DMS153 treated with DMSO at 0.1 percent for 48 hours (cell line): ENCODE data around the gene QSER1.
"Not testable (repeated sequence)": the region's sequence is repeated elsewhere in the genome, so short reads cannot be mapped to it uniquely, and the experiment has no call there.

Experiments
- DNase-seq: peaks from one replicate; lab custom pipeline; 2025; ENCODE audit not compliant: unreplicated experiment; lab: John Stamatoyannopoulos, UW

QSER1 gene

GRCh38 chr11:32892355-32893092 is at the start of gene QSER1:
Gene QSER1 (plus strand): TSS chr11:32892811. CDS start chr11:32893126, 315 bp downstream.
- DNase-seq, result no peak

- DNase-seq, result no peak
Measured at GRCh38 chr11:32843544-32843943, 49.1 kb upstream of the QSER1 start.

GRCh38 chr11:32847511-32847910 is 45.1 kb upstream of the QSER1 start:
- no peak for DNase-seq

GRCh38 chr11:32849761-32850160 is 42.9 kb upstream of the QSER1 start:
- no peak for DNase-seq

- DNase-seq, result no peak
Measured at GRCh38 chr11:32851251-32851650, 41.4 kb upstream of the QSER1 start.

- DNase-seq, result no peak
Measured at GRCh38 chr11:32852207-32852606, 40.4 kb upstream of the QSER1 start.

- no peak for DNase-seq
Measured at GRCh38 chr11:32855601-32856000, 37.0 kb upstream of the QSER1 start.

- no peak for DNase-seq
Measured at GRCh38 chr11:32858731-32859130, 33.9 kb upstream of the QSER1 start.

GRCh38 chr11:32861850-32862577 is 30.6 kb upstream of the QSER1 start:
- DNase-seq, result no peak

- DNase-seq, result no peak
Measured at GRCh38 chr11:32864555-32864954, 28.1 kb upstream of the QSER1 start.

- DNase-seq, result not testable (repeated sequence)
Measured at GRCh38 chr11:32868752-32869151, 23.9 kb upstream of the QSER1 start.

GRCh38 chr11:32870676-32871075 is 21.9 kb upstream of the QSER1 start:
- no peak for DNase-seq

GRCh38 chr11:32874132-32874531 is 18.5 kb upstream of the QSER1 start:
- DNase-seq, result no peak

GRCh38 chr11:32881286-32881685 is 11.3 kb upstream of the QSER1 start:
- DNase-seq, result no peak

- DNase-seq, result no peak
Measured at GRCh38 chr11:32883421-32883820, 9.2 kb upstream of the QSER1 start.

- no peak for DNase-seq
Measured at GRCh38 chr11:32884023-32884422, 8.6 kb upstream of the QSER1 start.

- no peak for DNase-seq
Measured at GRCh38 chr11:32884770-32885384, 7.7 kb upstream of the QSER1 start.

GRCh38 chr11:32885556-32885955 is 7.1 kb upstream of the QSER1 start:
- no peak for DNase-seq

GRCh38 chr11:32886180-32886579 is 6.4 kb upstream of the QSER1 start:
- DNase-seq, result no peak

GRCh38 chr11:32887707-32888383 is 4.8 kb upstream of the QSER1 start:
- not testable (repeated sequence) for DNase-seq

GRCh38 chr11:32888384-32888710 is 4.3 kb upstream of the QSER1 start:
- DNase-seq, result not testable (repeated sequence)

GRCh38 chr11:32888805-32889204 is 3.8 kb upstream of the QSER1 start:
- DNase-seq, result no peak
